Thyroid gland (tissue), 4 donors: ENCODE results near the gene FGGY. TPM values are rescaled to one million over a fixed set of nuclear protein-coding genes. Genes with fewer than 3 reads are reported as not detected.

Source experiments
- DNase-seq, 2 donors: peaks; one replicate each; pipeline ENCODE4 v3.0.0-alpha.2; 2019
- H3K27ac ChIP-seq, 3 donors: fragments of 200-600 bp; sonication (generic); 1 replicate in 2 of 3; 2 replicates in 1 of 3; pipeline ENCODE4 v1.5.1; 2016 to 2019; ENCODE audit warnings: mild to moderate bottlenecking in 1 of 3, moderate library complexity in 1 of 3
- H3K27me3 ChIP-seq: fragments of 200-600 bp; sonication (generic); one replicate; pipeline ENCODE4 v1.5.1; 2019
- H3K36me3 ChIP-seq, 2 donors: fragments of 200-600 bp; sonication (generic); one replicate each; pipeline ENCODE4 v1.5.1; 2016 to 2019
- H3K4me1 ChIP-seq, 2 donors: fragments of 200-600 bp; sonication (generic); one replicate each; pipeline ENCODE4 v1.5.1; 2017 to 2019
- H3K4me3 ChIP-seq, 3 donors: fragments of 200-600 bp; sonication (generic); replicated peaks in 1 of 3; 1 replicate in 2 of 3; 2 replicates in 1 of 3; pipeline ENCODE4 v1.5.1; 2016; ENCODE audit warnings: mild to moderate bottlenecking in 1 of 3
- H3K9me3 ChIP-seq: fragments of 200-600 bp; sonication (generic); one replicate; pipeline ENCODE4 v1.5.1; 2017
- POLR2A ChIP-seq, 2 donors: fragments of 450-650 bp; IDR thresholded peaks; one replicate each; pipeline ENCODE4 v1.6.1; 2017; ENCODE audit warnings: antibody characterized with exemption in 2 of 2, mild to moderate bottlenecking in 2 of 2, moderate library complexity in 1 of 2
- WGBS, 2 donors: methylation state at CpG; one replicate each; pipeline ENCODE4 v1.1.5; 2017; 5-methylcytosine and 5-hydroxymethylcytosine counted together
- intact Hi-C: fragments of 100-400 bp; cut with DNase I; formaldehyde crosslinking; loops from one replicate; pipeline ENCODE4 v1.15.1; 2023
- total RNA-seq, 4 donors: library from RNA; depleted of rRNA; stranded (reverse); fragments of >200 nt; gene quantifications; one replicate each; pipeline ENCODE4 v1.2.3, GENCODE V29; 2016
- TF ChIP-seq, protein P1 (sequence below), 6 experiments: fragments of 200-600 bp in 3 of 6; fragments of 450-650 bp in 3 of 6; sonication (generic) in 3 of 6; IDR thresholded peaks; one replicate each; pipeline ENCODE4 v1.5.1; 2016 to 2019; ENCODE audit warnings: antibody characterized with exemption in 6 of 6, mild to moderate bottlenecking in 2 of 6, inconsistent platforms in 1 of 6, moderate library complexity in 1 of 6

FGGY gene
- total RNA-seq, 4 donors from 2014 or later: 24.6 to 46.1 (median 36.4) TPM

DNA sequence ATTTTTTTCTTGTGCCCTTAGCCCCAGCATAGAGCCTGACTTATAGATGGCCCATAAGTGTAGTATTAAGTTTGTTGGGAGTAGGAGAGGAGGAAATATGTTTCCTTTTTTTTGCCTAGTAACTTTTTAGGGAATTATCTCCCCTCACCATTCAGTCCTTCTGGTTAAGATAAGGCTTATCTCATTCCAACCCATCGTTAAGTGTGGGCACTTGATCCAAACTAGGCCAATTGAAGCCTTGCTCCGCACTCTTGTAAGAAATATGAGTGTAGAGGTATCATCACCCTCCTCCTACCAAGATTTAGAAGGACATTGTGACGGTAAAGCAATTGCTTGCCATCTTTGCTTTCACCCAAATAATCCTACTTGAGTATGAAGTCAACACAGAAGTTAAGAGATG is 8.8 kb upstream of the FGGY start:
- intact Hi-C loops: no loop called here
- H3K9me3 ChIP-seq: no peaks in the 10 kb centered on the region
- H3K4me3 ChIP-seq: no peak overlapping the region
- TF ChIP-seq POLR2A (IDR thresholded peaks at IDR 0.05): no peak
- TF ChIP-seq, protein P1, sequence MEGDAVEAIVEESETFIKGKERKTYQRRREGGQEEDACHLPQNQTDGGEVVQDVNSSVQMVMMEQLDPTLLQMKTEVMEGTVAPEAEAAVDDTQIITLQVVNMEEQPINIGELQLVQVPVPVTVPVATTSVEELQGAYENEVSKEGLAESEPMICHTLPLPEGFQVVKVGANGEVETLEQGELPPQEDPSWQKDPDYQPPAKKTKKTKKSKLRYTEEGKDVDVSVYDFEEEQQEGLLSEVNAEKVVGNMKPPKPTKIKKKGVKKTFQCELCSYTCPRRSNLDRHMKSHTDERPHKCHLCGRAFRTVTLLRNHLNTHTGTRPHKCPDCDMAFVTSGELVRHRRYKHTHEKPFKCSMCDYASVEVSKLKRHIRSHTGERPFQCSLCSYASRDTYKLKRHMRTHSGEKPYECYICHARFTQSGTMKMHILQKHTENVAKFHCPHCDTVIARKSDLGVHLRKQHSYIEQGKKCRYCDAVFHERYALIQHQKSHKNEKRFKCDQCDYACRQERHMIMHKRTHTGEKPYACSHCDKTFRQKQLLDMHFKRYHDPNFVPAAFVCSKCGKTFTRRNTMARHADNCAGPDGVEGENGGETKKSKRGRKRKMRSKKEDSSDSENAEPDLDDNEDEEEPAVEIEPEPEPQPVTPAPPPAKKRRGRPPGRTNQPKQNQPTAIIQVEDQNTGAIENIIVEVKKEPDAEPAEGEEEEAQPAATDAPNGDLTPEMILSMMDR (IDR thresholded peaks at IDR 0.05): no peak
- H3K27ac ChIP-seq: no peak overlapping the region
- no peaks in the 10 kb centered on the region for H3K36me3 ChIP-seq
- 88 to 93% methylated on average over 3 of the region's 3 CpGs for WGBS, 2 donors
- H3K4me1 ChIP-seq: peaks cover 0 to 5% of the 10 kb centered on the region in 2 donors
- H3K27me3 ChIP-seq: no peaks in the 10 kb centered on the region
- no peak for DNase-seq

DNA sequence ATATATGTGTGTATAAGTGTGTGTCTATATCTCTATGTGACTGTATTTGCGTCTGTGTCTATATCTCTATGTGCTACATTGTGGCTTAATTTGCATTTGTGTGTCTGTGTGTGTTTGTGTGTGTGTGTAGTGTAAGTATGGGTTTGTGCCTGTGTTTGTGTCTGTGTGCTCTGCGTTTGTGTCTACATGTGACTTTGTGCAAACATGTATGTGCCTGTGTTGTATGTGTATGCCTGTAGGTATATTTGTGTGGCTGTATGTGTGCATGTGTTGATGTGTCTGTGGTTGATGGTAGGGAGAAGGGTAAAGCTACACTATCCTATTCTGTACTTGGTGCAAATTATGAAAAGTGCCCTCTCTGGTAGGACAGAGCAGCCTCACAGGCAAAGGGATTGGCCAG is 7.3 kb upstream of the FGGY start:
- Histone ChIP-seq H3K27ac (no peak overlapping the region), H3K36me3 (no peaks in the 10 kb centered on the region), H3K4me1 (peaks cover 0 to 5% of the 10 kb centered on the region in 2 donors), H3K4me3 (no peak overlapping the region), H3K9me3 (no peaks in the 10 kb centered on the region), H3K27me3 (no peaks in the 10 kb centered on the region)
- intact Hi-C loops: no loop called here
- TF ChIP-seq, protein P1 (IDR thresholded peaks at IDR 0.05): no peak
- TF ChIP-seq POLR2A (IDR thresholded peaks at IDR 0.05): no peak
- no peak for DNase-seq
- WGBS, 2 donors: 100% methylated on average over 2 of the region's 2 CpGs

DNA sequence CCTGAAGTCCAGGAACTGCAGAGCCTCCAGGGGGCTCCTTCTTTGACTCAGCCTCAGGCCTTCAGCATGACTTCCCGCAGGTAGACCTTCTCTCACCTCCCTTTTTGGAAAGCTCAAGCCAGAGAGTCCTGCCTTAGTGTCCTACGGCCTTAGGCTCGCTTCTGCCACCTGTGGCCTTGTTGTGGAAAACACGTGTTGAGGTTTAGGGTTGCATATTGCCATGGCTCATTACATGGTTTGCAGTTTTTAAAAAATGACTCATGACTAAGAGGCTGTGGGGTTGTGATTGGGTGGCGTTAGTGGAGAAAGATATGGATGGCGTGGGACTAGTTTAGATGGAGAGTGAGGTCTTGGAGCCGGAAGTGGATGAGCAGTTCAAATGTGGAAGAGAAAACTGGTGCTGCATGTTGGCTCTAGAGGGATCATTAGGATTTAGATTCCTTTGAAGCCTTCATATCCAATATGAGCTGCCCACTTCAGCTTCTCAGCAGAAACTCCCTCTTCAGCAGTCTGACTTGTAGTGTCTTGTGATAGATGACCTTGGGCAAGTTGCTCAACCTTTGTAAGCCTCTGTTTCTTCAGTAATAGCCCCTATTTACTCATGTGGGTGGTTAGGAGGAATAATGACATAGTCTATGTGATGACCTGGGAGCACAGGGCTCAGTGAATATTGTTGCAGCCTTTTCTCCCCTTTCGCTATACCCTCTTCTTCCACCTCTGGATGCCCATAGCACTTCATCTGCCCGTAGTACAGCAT is 6.5 kb upstream of the FGGY start:
- Histone ChIP-seq H3K9me3 (no peaks in the 10 kb centered on the region), H3K4me3 (no peak overlapping the region), H3K27ac (no peak overlapping the region), H3K4me1 (peaks cover 2 to 5% of the 10 kb centered on the region in 2 donors), H3K36me3 (no peaks in the 10 kb centered on the region), H3K27me3 (no peaks in the 10 kb centered on the region)
- no peak for TF ChIP-seq POLR2A (IDR thresholded peaks at IDR 0.05)
- TF ChIP-seq, protein P1 (IDR thresholded peaks at IDR 0.05): peak in 5 of 6 experiments; percentile 22 to 68 (median 56)
- intact Hi-C loops: no loop called here
- DNase-seq: peak; percentile 54 to 59
- WGBS, 2 donors: 72 to 74% methylated on average over 9 of the region's 9 CpGs

DNA sequence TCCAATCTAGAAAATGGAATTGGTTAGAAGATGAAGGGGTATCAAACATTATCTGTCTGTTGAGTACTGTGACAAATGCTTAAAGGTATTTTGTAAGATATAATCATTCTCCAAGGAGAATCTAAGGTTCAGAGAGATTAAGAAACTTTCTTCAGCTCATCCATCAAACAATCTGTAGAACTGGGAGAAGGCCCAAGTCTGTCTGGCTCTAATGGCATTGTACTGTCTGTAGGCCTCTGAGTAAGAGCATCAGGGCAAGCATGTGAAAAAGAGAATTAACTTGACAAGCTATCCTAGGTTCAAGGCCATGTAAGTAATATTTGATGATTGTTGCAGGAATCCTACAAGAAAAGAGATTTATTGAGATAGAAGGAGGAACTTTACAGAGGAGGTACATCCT is 5.3 kb upstream of the FGGY start:
- H3K9me3 ChIP-seq: no peaks in the 10 kb centered on the region
- no peak overlapping the region for H3K27ac ChIP-seq
- H3K27me3 ChIP-seq: no peaks in the 10 kb centered on the region
- intact Hi-C loops: no loop called here
- no peaks in the 10 kb centered on the region for H3K36me3 ChIP-seq
- H3K4me3 ChIP-seq: no peak overlapping the region
- DNase-seq: no peak
- peaks cover 10 to 11% of the 10 kb centered on the region in 2 donors for H3K4me1 ChIP-seq
- no peak for TF ChIP-seq POLR2A (IDR thresholded peaks at IDR 0.05)
- TF ChIP-seq, protein P1 (IDR thresholded peaks at IDR 0.05): no peak

DNA sequence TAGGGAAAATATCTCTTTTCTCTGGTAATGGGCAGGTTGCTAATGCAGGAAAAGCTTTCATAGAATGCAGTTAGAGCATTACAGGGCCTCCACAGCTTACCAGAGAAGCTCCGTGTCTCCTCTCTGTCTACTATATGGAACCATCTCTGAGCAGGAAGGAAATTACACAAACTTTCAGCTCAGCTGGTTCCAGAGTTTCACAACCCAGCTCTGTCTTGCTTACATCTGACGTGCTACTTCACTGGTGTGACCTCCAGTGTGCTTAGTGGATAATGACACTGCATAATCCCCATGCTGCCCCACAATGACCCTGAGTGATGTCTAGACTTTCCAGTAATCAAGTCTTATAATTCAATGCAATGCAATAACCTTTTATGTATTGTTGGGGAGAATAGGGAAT is 4.3 kb upstream of the FGGY start:
- H3K27me3 ChIP-seq: no peaks in the 10 kb centered on the region
- intact Hi-C loops: no loop called here
- no peaks in the 10 kb centered on the region for H3K9me3 ChIP-seq
- no peak overlapping the region for H3K4me3 ChIP-seq
- TF ChIP-seq, protein P1 (IDR thresholded peaks at IDR 0.05): no peak
- TF ChIP-seq POLR2A (IDR thresholded peaks at IDR 0.05): no peak
- peak in 1 of 2 donors; percentile 27 for DNase-seq
- H3K27ac ChIP-seq: no peak overlapping the region
- H3K4me1 ChIP-seq: peaks cover 14 to 16% of the 10 kb centered on the region in 2 donors
- no peaks in the 10 kb centered on the region for H3K36me3 ChIP-seq
- WGBS, 2 donors: 77 to 79% methylated on average over 2 of the region's 2 CpGs
